ENCODE results near the gene ADAMTSL1.

GRCh38 chr9:18461496-18461895 lies 12.5 kb upstream of the ADAMTSL1 start:
- TF ChIP-seq CTCF (IDR thresholded peaks at IDR 0.05; ENCODE audit: low read depth, low read length, missing input control), result no peak
- TF ChIP-seq SP1 (IDR thresholded peaks at IDR 0.05), result no peak
- TF ChIP-seq REST (IDR thresholded peaks at IDR 0.05), result no peak
- no peak for TF ChIP-seq JUND (IDR thresholded peaks at IDR 0.05)
- TF ChIP-seq RAD21 (IDR thresholded peaks at IDR 0.05), result no peak
- TF ChIP-seq TAF1 (conservative IDR thresholded peaks at IDR 0.05), result no peak
